NCI-H128 (cell line): ENCODE data around the gene ZRANB3.
A peak's percentile ranks its signal among the peaks of the same experiment; 100 is the strongest.
"Not testable (repeated sequence)": the region's sequence is repeated elsewhere in the genome, so short reads cannot be mapped to it uniquely, and the experiment has no call there.

ENCODE experiments used
- DNase-seq: peaks from one replicate; lab custom pipeline; 2025; ENCODE audit not compliant: unreplicated experiment; lab: John Stamatoyannopoulos, UW

Gene ZRANB3

GRCh38 chr2:135530313-135531230, at the start of gene ZRANB3:
Gene ZRANB3 (minus strand): TSS chr2:135531218.
- DNase-seq, result peak; percentile 86

DNA sequence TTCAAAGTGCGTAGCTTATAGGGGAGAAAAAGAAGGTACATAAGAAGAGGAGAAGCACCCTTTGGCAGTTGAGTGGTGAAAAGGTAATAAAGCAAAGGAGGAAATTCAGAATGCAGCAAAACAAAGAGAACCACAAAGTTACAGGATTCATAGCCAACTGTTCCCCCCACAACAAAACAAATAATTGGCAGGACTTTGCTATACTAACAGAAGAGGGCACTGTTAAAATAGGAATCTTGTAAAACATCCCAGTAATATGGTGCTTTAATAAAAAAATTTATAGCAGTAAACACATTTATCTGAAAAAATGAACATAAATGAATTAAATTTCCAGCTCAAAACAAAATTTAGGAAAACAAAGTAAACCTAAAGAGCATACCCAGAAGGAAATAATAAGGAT, 42.6 kb upstream of the ZRANB3 start:
- DNase-seq, result no peak

DNA sequence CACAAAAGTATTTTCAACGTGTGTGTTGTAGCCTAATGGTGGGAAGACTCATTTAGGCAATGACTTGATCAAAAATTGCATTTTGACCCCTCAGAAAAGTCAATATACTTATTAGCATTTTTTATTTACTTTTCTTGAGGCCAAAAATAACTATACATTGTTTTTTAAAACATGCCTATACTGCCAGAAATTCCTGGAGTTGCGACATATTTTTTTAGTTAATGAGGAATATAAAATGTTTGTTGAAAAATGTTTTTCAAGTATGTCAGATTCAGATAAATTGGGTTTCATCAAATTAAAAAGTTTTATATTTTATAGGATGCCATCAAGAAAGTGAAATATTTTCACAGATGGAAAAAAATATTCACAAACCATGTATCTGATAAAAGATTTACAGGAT, 39.9 kb upstream of the ZRANB3 start:
- DNase-seq, result no peak

DNA sequence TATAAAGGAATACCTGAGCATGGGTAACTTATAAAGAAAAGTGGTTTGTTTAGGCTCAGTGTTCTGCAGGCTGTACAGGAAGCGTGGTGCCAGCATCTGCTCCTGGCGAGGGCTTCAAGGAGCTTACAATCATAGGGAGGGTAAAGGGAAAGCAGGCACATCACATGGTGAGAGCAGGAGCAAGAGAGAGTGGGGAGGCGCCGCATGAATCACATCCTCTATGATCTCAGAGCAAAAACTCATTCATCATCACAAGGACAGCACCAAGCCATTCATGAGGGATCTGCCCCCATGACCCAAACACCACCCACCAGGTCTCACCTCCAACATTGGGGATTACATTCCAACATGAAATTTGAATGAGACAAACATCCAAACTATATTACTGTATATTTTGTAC, 32.8 kb upstream of the ZRANB3 start:
- no peak for DNase-seq

DNA sequence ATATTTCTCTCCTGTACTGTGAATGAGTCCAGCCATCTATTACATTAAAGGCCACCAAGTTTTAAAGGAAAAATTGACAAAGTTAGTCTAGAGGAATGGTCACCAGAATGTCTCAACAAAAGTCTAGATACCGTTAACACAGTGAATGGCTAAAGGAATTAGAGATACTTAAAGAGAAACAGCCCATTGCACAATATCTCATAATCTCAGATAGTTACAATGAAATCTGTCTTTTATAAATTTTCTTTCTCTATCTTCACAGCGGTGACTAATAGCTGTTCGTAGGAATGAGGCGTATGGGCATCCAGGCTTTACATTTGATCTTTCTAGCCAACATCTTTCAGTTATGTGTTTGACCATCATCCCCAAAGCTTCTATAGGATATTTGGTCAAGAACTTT, 30.9 kb upstream of the ZRANB3 start:
- DNase-seq, result no peak

- DNase-seq, result no peak
Measured at GRCh38 chr2:135557530-135557929, 26.5 kb upstream of the ZRANB3 start.

DNA sequence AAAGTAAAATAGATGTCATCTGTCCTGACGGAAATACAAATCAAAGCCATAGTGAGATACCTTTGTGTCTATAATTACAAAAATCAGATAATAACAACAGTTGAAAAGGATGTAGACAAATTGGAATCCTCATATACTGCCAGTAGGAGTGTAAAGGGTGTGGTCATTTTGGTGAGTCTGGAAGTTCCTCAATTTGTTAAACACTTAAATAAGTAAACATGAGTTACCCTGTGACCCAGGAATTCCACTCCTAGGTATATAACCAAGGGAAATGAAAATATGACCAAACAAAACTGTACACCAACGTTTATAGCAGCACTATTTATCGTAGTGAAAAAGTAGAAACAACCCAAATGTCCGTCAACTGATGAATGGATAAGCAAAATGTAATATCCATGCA, 24.3 kb upstream of the ZRANB3 start:
- DNase-seq, result no peak

GRCh38 chr2:135552887-135553286, 21.9 kb upstream of the ZRANB3 start:
- no peak for DNase-seq

DNA sequence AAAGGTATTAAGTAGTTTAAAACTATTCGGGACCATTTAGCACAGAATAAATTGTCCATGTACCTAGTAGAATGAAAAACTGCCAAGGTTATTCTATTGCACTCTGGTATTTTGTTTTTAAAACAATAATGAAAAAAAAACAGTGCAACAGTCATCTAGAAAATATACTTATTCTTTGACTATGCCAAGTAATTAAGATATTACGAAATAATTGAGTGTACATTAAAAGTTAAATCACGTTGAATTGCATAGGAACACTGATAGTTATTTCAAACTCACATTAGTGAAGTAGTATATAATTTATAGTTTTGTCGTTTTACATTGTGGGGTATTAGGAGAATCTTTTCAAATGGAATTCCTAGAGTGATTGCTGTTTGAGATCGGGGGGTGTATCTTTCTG, 20.3 kb upstream of the ZRANB3 start:
- DNase-seq, result no peak

- no peak for DNase-seq
Measured at GRCh38 chr2:135547311-135547710, 16.3 kb upstream of the ZRANB3 start.

DNA sequence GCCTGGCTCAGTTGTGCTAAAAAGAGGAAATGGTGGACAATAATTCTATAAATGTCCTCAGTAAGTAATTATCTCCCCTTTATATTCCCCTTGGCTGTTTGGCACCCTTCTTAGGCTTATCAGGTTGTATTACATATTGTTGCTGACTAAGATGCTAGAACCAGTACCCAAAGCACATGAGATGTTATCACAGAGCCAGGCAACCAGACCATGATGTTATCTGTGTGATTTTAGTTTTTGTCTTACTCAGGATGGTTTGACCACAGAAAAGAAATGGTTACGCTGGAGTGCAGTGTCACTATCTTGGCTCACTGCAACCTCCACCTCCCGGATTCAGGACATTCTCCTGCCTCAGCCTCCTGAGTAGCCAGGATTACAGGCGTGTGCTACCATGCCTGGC, 15.4 kb upstream of the ZRANB3 start:
- no peak for DNase-seq

- DNase-seq, result not testable (repeated sequence)
Measured at GRCh38 chr2:135533545-135533944, 2.5 kb upstream of the ZRANB3 start.

- no peak for DNase-seq
Measured at GRCh38 chr2:135532581-135532980, 1.6 kb upstream of the ZRANB3 start.

DNA sequence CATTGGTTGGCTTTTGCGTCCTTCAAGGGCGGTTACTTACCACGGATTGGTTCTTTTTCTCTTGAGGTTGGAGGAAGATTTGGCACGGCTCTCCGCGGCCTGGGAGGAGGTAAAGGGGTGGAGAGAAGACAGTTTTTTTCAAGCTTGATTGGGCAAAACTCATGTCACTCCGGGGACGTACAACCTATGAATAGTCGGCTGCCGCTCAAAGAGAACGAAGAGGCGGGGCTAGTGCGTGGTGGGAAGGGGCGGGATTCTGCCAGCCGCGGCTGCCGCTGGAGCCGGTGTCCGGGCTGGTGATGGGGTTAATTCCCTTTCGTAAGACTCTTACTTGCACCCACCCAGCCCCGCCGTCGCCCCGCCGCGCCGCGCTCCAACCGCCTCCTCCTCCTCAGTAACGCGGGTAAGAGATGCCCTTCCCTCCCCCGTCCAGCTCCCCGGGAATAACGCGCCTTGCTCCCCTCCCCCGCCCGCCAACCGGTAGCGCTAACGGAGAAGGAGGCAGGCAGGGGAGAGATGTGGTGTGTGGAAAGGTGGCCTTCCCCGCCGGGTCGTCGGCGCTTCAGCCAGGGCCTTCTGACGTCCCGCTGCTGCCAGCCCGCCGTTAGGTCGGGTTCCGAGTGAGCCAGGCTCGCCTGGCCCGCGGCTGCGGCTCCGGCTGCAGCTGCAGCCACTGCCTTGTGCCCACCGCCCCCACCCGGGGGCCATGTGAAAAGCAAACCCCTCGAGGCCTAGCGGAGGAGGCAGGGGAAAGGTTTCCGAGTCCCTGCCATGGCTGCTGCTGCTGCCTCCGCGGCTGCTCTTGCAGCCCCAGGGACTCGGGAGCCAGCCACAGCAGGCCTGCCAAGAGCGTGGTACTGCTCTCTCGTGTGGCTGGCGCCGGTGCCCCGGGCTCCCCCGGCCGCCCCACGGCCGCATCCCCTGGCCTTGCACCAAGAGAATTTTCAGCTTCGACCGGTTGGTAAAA, 496 bp upstream of the ZRANB3 start, which contains the start of gene R3HDM1:
R3HDM1 (plus strand) TSS at position 254 of the 967 bp plus-strand sequence. CDS start 73,362 bp downstream, outside the sequence.
- peak; percentile 97 for DNase-seq

GRCh38 chr2:135528006-135528405, 3.0 kb downstream of the ZRANB3 start:
- no peak for DNase-seq

GRCh38 chr2:135525786-135526185, 5.2 kb downstream of the ZRANB3 start:
- DNase-seq, result no peak

DNA sequence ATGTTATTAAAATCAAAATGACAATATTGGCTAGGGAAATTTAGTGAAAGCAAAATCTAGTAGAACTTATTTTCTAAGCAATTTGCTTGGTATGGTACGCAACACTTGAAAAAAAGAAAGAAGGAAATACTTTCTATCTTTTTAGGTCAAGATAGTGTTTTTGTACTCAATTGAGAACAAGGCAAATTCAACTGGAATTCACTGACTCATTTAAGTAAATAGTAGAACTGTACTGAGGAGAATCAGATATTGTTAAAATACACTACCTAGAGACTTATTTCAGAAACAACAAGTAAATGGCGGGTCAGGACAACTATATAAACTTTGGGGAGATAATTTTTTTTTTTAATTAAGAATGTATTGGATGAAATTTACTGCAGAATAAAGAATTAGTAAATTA, 18.9 kb downstream of the ZRANB3 start:
- no peak for DNase-seq

DNA sequence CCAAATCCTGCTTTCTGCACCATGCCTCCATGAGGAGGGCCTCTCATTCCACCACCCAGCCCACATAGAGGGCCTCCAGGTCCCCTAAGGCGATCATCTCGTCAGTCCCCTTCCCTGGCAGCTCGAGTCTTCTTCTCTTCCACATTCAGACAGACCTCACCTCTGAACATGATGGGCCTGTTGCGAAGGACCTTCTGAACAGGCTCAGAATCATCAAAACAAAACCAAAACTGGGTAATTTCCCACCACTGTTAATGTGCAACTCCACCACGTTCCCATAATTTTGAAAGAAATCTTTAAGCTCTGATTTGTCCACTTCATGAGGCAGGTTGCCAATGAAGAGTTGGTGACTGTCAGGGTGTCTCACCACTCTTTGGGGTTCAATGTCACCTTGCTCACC, 20.4 kb downstream of the ZRANB3 start:
- DNase-seq, result no peak

DNA sequence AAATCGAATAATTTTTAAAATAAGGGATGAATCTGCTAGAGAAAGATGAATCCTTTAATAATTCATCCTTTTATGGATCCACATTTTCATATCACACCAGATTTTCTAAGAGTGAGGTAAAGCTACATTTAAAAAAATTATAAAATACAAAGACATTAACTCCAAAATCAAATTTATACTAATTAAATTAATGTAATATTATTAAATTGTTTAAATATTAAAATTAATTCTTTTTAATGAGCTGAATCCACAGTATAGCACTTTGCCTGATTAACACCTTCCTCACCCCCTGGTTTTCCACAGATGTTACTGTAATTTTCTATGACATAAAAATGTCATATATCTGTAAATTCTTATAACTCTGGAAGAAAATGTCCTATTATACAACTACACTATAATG, 26.2 kb downstream of the ZRANB3 start:
- no peak for DNase-seq

DNA sequence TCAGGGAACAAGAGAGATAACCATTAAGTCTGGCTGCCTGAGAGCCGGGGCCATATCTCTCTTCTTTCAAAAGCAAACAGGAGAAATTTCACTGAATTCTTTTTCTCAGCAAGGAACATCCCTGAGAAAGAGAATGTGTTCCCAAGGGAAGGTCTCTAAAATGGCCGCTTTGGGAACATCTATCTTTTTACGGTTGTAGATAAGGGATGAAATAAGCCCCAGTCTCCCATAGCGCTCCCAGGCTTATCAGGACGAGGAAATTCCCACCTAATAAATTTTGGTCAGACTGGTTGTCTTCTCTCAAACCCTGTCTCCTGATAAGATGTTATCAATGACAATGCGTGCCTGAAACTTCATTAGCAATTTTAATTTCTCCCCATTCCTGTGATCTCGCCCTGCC, 32.4 kb downstream of the ZRANB3 start:
- not testable (repeated sequence) for DNase-seq

DNA sequence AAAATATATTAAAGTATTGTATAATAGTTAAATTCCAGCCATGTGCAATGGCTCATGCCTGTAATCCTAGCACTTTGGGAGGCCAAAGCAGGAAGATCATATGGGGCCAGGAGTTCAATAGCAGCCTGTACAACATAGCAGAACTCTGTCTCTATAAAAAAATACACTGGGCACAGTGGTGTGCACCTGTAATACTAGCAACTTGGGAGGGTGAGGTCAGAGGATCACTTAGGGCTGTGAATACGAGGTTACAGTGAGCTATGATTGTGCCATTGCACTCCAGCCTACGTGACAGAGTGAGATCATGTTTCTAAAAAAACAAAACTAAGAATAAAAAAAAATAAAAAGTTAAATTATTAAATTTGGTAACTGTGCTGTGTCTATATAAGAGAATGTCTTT, 36.1 kb downstream of the ZRANB3 start:
- no peak for DNase-seq

- no peak for DNase-seq
Measured at GRCh38 chr2:135494503-135494902, 36.5 kb downstream of the ZRANB3 start.
